ENCODE data around the gene MARCHF3.

GRCh38 chr5:126830061-126830460, 200.3 kb downstream of the MARCHF3 start:
- TF ChIP-seq POLR2A (IDR thresholded peaks at IDR 0.05) (no peak), CTCF (IDR thresholded peaks at IDR 0.05) (no peak)
